VCaP (cell line): ENCODE measurements around the gene TTC33.

Source experiments
- H3K27ac ChIP-seq: fragments of 450-650 bp; 2 replicates; pipeline ENCODE4 v1.5.1; 2017
- TF ChIP-seq, protein P1 (sequence below): fragments of 450-650 bp; conservative IDR thresholded peaks from 2 replicates; pipeline ENCODE4 v1.5.1; 2017; ENCODE audit warnings: mild to moderate bottlenecking, moderate library complexity

TTC33 gene

DNA sequence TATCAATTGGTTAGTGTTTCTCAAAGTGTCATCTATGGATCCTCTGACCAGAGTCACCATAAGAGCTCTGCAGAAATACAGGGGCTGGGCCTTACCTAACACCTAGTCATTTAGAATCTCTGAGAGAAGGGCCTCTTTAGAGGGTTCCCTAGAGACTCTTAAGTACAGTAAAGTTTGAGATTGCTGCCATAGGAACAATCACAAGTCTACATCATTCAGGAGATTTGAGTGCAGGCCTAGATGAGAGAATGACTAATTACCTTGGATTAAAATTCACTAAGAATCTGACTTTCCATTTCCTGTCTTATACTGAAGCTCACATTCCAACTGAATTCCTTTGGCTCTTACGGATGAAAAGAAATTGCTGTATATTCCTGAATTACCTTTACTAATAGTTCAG is 258.2 kb downstream of the TTC33 start:
- TF ChIP-seq, protein P1, sequence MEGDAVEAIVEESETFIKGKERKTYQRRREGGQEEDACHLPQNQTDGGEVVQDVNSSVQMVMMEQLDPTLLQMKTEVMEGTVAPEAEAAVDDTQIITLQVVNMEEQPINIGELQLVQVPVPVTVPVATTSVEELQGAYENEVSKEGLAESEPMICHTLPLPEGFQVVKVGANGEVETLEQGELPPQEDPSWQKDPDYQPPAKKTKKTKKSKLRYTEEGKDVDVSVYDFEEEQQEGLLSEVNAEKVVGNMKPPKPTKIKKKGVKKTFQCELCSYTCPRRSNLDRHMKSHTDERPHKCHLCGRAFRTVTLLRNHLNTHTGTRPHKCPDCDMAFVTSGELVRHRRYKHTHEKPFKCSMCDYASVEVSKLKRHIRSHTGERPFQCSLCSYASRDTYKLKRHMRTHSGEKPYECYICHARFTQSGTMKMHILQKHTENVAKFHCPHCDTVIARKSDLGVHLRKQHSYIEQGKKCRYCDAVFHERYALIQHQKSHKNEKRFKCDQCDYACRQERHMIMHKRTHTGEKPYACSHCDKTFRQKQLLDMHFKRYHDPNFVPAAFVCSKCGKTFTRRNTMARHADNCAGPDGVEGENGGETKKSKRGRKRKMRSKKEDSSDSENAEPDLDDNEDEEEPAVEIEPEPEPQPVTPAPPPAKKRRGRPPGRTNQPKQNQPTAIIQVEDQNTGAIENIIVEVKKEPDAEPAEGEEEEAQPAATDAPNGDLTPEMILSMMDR, result no peak
- no peak overlapping the region for H3K27ac ChIP-seq

DNA sequence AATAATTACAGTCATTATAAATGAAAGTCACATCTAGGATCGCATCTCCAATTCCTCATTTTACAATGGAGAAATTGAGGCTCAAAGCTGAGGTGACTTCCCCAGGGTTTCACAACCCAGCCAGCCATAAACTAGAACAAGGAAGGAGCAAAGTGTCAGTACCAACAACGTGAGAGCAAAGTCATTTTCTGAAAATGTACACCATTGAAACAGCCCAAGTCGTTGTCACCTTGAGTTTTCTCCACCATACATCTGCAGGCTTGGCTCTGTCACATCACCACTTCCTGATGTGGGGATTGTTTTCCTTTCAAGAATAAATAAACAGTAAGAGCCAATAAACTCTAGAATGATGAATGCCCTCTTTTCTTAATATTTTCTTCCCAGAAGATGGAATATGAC is 260.5 kb downstream of the TTC33 start:
- TF ChIP-seq, protein P1, result no peak
- H3K27ac ChIP-seq, result no peak overlapping the region

DNA sequence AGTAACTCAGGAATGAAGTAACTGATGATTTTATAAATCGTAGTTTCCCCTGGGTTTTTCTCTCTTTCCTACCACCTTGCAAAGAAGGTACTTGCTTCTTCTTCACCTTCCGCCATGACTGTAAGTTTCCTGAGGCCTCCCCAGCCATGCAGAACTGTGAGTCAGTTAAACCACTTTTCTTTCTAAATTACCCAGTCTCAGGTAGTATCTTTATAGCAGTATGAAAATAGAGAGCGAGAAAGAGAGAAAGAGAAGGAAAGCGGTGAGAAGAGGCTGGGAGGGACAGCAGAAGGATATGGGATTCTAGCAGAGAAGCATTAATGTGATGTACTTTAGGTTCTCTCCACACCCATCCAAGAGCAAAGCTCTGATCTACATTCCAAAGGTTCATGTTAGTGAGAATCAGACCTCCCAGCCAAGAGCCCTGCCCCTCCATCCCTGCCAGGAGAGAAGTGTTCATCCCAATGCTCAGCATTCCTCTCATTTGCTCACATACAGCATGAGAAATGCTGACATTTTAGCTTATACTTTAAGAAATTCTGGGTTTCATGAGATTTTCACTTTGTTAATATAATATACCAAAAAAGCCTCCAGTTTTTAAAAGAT is 261.0 kb downstream of the TTC33 start:
- no peak overlapping the region for H3K27ac ChIP-seq
- TF ChIP-seq, protein P1, result no peak

DNA sequence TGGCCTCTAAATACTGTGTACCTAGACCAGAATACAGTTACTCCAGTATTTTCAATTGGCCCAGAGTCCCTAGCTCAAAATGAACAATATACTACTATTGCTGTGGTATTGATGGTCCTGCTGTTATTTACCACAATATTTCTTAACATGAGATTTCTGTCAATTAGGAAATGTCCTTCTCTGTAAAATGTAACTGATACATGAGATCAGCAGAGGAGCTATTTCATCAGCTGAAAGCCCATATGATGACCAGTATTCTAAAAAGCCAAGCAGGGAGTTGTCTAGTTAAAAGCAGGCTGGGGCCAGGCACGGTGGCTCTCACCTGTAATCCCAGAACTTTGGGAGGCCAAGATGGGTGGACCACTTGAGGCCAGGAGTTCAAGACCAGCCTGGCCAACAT is 263.7 kb downstream of the TTC33 start:
- TF ChIP-seq, protein P1, result no peak
- no peak overlapping the region for H3K27ac ChIP-seq

DNA sequence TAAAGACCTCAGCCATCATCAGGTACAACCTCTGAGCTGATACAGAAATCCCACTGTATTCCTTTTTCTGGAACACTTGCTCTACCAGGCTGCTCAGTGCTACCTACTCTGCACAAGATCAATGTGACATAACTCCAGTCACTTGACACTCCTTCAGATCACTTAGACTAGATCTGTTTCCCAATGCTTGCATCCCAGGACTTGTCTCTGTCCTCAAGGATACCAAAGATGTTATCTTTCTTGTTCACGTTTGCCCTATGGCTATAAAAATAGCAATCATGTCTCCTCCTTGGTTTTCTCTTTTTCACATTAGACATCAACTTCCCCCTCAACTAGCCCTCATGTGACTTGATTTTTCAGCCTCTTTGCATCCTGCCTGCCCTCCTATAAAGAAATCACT is 264.1 kb downstream of the TTC33 start:
- TF ChIP-seq, protein P1, result no peak
- H3K27ac ChIP-seq, result no peak overlapping the region

DNA sequence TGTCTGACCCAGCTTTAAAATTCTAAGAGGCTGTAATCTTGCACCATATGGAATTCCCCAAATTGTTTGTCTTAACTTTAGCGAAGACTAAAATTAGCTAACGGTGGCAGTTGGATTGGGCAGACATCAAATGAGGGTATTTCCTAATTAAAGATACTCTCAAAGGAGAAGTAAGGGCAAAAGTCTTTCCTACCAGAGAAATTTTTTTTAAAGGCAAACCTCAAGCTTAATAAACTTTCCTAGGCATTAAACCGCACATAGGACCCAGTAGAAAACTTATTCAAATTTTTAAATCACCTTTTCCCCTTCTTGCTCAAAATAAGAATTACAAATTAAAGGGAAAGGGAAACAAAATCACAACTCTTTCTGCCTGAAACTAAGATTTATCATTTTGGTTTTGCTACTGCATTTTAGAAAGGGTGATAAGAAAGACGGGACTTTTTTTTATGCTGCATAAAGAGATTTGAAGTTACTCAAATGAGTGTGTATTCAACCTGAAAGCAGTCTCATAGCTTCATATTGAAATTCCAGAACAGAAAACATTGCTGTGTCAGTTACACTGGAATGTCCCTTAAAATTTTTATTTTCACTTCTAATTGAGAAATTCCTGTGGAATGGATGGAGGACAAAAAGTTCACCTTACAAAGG is 265.2 kb downstream of the TTC33 start:
- no peak overlapping the region for H3K27ac ChIP-seq
- TF ChIP-seq, protein P1, result no peak

DNA sequence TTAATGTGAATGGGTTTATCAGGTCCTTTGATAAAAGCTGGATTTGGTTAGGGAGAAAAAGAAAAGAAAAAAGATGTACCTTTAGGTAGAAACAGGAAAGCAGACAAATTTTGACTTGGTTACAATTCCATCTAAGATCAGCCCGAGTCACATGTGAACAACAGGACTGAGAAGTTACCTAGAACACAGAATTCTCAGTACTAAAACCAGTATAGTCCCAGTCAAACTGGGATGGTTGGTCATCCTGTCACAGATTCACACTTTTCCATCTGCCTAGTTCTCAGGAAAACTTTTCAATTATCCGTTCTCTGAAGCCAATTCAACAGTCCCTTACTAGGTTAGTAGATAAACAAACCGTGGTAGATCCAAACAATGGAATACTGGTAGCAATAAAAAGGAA is 266.3 kb downstream of the TTC33 start:
- no peak overlapping the region for H3K27ac ChIP-seq
- TF ChIP-seq, protein P1, result no peak
